Measurements from ENCODE around the gene ADGRD1.

Gene ADGRD1

DNA sequence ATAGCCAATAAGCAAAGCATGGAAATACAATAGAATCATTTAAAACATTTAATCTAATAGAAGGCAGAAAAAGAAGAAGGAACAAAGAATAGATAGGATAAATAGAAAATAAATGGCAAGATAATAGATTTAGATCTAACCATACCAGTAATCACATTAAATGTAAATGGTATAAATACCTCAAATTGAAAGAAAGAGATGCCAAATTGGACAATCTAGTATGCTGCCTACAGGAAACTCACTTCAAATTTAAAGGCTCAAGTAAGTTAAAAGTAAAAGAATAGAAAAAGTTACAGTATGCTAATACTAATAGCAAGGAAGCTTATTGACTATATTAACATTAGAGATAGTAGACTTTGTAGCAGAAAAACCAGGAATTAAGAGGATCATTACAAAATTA is 41.8 kb upstream of the ADGRD1 start:
- TF ChIP-seq POLR2AphosphoS5 (IDR thresholded peaks at IDR 0.05; ENCODE audit: low read depth, low read length) = no peak
- TF ChIP-seq FOXP2 (optimal IDR thresholded peaks at IDR 0.05; ENCODE audit: borderline replicate concordance, extremely low read depth, extremely low read length, insufficient read depth) = no peak
- no peak for TF ChIP-seq SIN3A (IDR thresholded peaks at IDR 0.05; ENCODE audit: borderline replicate concordance, insufficient read depth, low read length)
- TF ChIP-seq, protein P1, sequence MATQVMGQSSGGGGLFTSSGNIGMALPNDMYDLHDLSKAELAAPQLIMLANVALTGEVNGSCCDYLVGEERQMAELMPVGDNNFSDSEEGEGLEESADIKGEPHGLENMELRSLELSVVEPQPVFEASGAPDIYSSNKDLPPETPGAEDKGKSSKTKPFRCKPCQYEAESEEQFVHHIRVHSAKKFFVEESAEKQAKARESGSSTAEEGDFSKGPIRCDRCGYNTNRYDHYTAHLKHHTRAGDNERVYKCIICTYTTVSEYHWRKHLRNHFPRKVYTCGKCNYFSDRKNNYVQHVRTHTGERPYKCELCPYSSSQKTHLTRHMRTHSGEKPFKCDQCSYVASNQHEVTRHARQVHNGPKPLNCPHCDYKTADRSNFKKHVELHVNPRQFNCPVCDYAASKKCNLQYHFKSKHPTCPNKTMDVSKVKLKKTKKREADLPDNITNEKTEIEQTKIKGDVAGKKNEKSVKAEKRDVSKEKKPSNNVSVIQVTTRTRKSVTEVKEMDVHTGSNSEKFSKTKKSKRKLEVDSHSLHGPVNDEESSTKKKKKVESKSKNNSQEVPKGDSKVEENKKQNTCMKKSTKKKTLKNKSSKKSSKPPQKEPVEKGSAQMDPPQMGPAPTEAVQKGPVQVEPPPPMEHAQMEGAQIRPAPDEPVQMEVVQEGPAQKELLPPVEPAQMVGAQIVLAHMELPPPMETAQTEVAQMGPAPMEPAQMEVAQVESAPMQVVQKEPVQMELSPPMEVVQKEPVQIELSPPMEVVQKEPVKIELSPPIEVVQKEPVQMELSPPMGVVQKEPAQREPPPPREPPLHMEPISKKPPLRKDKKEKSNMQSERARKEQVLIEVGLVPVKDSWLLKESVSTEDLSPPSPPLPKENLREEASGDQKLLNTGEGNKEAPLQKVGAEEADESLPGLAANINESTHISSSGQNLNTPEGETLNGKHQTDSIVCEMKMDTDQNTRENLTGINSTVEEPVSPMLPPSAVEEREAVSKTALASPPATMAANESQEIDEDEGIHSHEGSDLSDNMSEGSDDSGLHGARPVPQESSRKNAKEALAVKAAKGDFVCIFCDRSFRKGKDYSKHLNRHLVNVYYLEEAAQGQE (IDR thresholded peaks at IDR 0.05; ENCODE audit: insufficient read depth in 1 of 2, low read depth in 2 of 2, low read length in 2 of 2) = no peak
- no peak for TF ChIP-seq TAF1 (IDR thresholded peaks at IDR 0.05; ENCODE audit: borderline replicate concordance, insufficient read depth, low read length)

DNA sequence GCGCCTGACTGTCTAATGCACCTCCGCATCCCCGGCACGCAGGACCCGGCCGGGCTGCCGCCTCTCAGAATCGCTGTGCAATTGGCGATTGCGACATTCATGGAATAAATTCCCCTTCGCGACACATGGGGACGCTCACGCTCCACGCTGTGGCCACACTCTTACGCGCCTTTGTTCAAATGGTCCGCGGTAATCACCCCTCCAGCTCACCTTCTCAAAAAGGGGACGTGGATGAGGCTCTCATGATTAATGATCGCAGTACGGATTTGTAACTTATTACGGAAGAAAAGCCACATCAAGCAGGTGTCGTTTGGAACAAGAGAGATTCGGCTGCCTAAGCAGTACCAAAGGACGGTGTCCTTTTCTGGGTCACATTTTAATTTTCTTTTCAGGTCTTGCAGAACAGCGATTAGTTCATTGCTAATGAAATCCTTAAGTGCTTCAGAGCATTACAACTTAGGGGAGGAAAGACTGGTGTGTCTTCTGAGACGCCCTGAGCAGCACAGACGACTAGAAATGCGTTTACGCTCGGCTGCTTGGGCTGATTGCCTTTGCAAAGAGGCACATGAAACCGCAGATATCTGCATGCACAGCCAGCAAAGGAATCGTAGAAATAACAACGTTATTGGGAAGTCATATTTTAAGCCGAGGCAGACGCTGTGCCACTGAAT is 37.3 kb upstream of the ADGRD1 start:
- TF ChIP-seq, protein P1 (IDR thresholded peaks at IDR 0.05; ENCODE audit: insufficient read depth in 1 of 2, low read depth in 2 of 2, low read length in 2 of 2) = no peak
- no peak for TF ChIP-seq POLR2AphosphoS5 (IDR thresholded peaks at IDR 0.05; ENCODE audit: low read depth, low read length)

DNA sequence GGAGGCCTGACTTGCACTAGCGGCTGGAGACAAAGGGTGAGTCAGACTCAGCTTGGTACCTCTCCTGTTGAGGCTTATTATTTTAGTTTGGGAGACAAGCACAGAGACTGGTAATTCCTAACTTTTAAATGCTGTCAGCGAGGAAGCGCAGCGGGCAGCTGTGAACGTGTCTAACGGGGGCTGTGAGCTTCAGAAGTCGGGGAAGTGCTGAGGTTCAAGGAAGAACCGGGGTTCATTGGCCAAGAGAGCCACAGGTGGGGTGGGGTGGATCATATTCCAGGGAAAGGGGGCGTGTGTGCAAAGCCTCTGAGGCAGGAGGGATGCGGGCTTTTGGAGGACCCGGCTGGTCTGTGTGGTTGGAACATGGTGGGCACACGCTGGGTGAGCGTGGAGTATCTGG is 36.1 kb upstream of the ADGRD1 start:
- TF ChIP-seq, protein P1 (IDR thresholded peaks at IDR 0.05; ENCODE audit: insufficient read depth in 1 of 2, low read depth in 2 of 2, low read length in 2 of 2) = no peak
- no peak for TF ChIP-seq SIN3A (IDR thresholded peaks at IDR 0.05; ENCODE audit: borderline replicate concordance, insufficient read depth, low read length)
- no peak for TF ChIP-seq FOXP2 (optimal IDR thresholded peaks at IDR 0.05; ENCODE audit: borderline replicate concordance, extremely low read depth, extremely low read length, insufficient read depth)
- TF ChIP-seq POLR2AphosphoS5 (IDR thresholded peaks at IDR 0.05; ENCODE audit: low read depth, low read length) = no peak
- TF ChIP-seq TAF1 (IDR thresholded peaks at IDR 0.05; ENCODE audit: borderline replicate concordance, insufficient read depth, low read length) = no peak

DNA sequence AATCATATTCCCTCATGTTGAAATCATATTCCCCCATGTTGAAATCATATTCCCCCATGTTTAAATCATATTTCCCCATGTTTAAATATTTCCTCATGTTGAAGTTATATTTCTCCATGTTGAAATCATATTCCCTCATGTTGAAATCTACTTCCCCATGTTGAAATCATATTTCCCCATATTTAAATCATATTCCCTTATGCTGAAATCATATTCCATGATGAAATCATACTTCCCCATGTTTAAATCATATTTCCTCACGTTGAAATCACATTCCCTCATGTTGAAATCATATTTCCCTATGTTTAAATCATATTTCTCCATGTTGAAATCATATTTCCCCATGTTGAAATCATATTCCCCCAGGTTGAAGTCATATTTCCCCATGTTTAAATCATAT is 34.6 kb upstream of the ADGRD1 start:
- TF ChIP-seq POLR2AphosphoS5 (IDR thresholded peaks at IDR 0.05; ENCODE audit: low read depth, low read length) (no peak), TAF1 (IDR thresholded peaks at IDR 0.05; ENCODE audit: borderline replicate concordance, insufficient read depth, low read length) (no peak), SIN3A (IDR thresholded peaks at IDR 0.05; ENCODE audit: borderline replicate concordance, insufficient read depth, low read length) (no peak)

DNA sequence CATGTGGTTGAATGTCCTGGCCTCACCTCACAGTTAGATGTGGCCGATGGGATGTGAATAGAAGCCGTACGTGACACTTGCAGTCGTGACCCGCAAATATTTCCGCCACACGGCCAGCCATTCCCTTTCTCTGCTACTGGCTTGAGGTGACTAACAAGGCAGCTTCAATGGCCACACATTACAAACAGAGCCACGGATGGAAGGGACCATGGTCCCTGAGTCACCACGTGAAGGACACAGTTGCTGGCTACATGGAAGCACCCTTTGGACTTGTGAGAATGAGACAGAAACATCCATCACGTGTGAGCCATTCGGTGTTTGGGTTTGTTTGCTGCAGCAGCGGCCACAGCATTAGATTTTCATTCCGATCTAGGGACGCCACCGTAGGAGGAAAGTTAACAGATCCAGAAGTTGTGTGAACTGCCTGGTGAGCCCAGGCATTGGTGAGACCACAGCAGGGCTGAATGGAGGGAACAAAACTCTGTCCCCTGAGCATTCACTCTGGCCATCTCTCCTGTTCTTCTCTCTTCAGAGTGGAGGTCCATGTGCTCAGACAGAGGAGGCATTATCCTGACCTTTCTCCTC is 33.5 kb upstream of the ADGRD1 start:
- TF ChIP-seq, protein P1 (IDR thresholded peaks at IDR 0.05; ENCODE audit: insufficient read depth in 1 of 2, low read depth in 2 of 2, low read length in 2 of 2) = no peak
- TF ChIP-seq POLR2AphosphoS5 (IDR thresholded peaks at IDR 0.05; ENCODE audit: low read depth, low read length) (no peak), SIN3A (IDR thresholded peaks at IDR 0.05; ENCODE audit: borderline replicate concordance, insufficient read depth, low read length) (no peak), FOXP2 (optimal IDR thresholded peaks at IDR 0.05; ENCODE audit: borderline replicate concordance, extremely low read depth, extremely low read length, insufficient read depth) (no peak), TAF1 (IDR thresholded peaks at IDR 0.05; ENCODE audit: borderline replicate concordance, insufficient read depth, low read length) (no peak)

Measured in PFSK-1 (cell line).